ENCODE measurements around the gene PSMD5. TPM values are rescaled to one million over a fixed set of nuclear protein-coding genes. Genes with fewer than 3 reads are reported as not detected.

Gene PSMD5
- polyA plus RNA-seq, 1 donor (not counting 4 experiments of a cell fraction or from before 2014, with no cell fraction given), result 55.2 TPM

- H3K36me3 ChIP-seq (ENCODE audit: control insufficient read depth in 2 of 2, extremely low read depth in 1 of 2, insufficient read depth in 2 of 2, low read length in 2 of 2), result no peaks in the 10 kb centered on the region
- H3K4me1 ChIP-seq (ENCODE audit: control insufficient read depth, extremely low read depth, insufficient read depth, low read length), result peaks cover 15% of the 10 kb centered on the region
- H4K20me1 ChIP-seq (ENCODE audit: control insufficient read depth, extremely low read depth, insufficient read depth, low read length), result no peaks in the 10 kb centered on the region
- peaks cover 7% of the 10 kb centered on the region for H3K27me3 ChIP-seq (ENCODE audit: control insufficient read depth, extremely low read depth, insufficient read depth, low read length)
- no peaks in the 10 kb centered on the region for H3K9me3 ChIP-seq (ENCODE audit: control insufficient read depth, low read depth, low read length)
- H3K27ac ChIP-seq (ENCODE audit: control insufficient read depth, insufficient read depth, low read length), result no peak overlapping the region
- no peak overlapping the region for H3K4me2 ChIP-seq (ENCODE audit: control insufficient read depth, extremely low read depth, insufficient read depth, low read depth, low read length)
- H2AFZ ChIP-seq (ENCODE audit: control insufficient read depth, low read length), result no peak overlapping the region
- H3K9me1 ChIP-seq (ENCODE audit: control insufficient read depth, extremely low read depth, insufficient read depth, low read length), result no peaks in the 10 kb centered on the region
- TF ChIP-seq EZH2 (IDR thresholded peaks at IDR 0.05; ENCODE audit: low read length) (no peak), CTCF (optimal IDR thresholded peaks at IDR 0.05 in 1 of 3, IDR thresholded peaks at IDR 0.05 in 1 of 3, conservative IDR thresholded peaks at IDR 0.05 in 1 of 3; ENCODE audit: extremely low read depth in 1 of 3, insufficient read depth in 2 of 3, low read length in 3 of 3) (no peak)
- DNase-seq (ENCODE audit: low read depth, low spot score) (no peak), FAIRE-seq (no peak)
- dilution Hi-C loops (cut with MboI; ENCODE audit: extremely low pct_ligation_motif_present, low sequenced_read_pairs), result no loop called here
- no peak overlapping the region for H3K4me3 ChIP-seq (ENCODE audit: control insufficient read depth in 2 of 3, extremely low read depth in 1 of 3, insufficient read depth in 2 of 3, low read depth in 1 of 3, low read length in 3 of 3)
- H3K9ac ChIP-seq (ENCODE audit: control insufficient read depth, extremely low read depth, insufficient read depth, low read length), result no peak overlapping the region
- no peaks in the 10 kb centered on the region for H3K79me2 ChIP-seq (ENCODE audit: control insufficient read depth, insufficient read depth, low read length)
These were observed 48.6 kb upstream of the PSMD5 start for GRCh38 chr9:120891245-120891883.

- DNase-seq (ENCODE audit: low read depth, low spot score) (no peak), FAIRE-seq (no peak)
- Histone ChIP-seq H3K9me3 (ENCODE audit: control insufficient read depth, low read depth, low read length) (no peaks in the 10 kb centered on the region), H3K36me3 (ENCODE audit: control insufficient read depth in 2 of 2, extremely low read depth in 1 of 2, insufficient read depth in 2 of 2, low read length in 2 of 2) (no peaks in the 10 kb centered on the region), H3K79me2 (ENCODE audit: control insufficient read depth, insufficient read depth, low read length) (no peaks in the 10 kb centered on the region), H4K20me1 (ENCODE audit: control insufficient read depth, extremely low read depth, insufficient read depth, low read length) (no peaks in the 10 kb centered on the region), H3K4me1 (ENCODE audit: control insufficient read depth, extremely low read depth, insufficient read depth, low read length) (peaks cover 15% of the 10 kb centered on the region), H3K27ac (ENCODE audit: control insufficient read depth, insufficient read depth, low read length) (no peak overlapping the region), H2AFZ (ENCODE audit: control insufficient read depth, low read length) (no peak overlapping the region), H3K4me2 (ENCODE audit: control insufficient read depth, extremely low read depth, insufficient read depth, low read depth, low read length) (no peak overlapping the region), H3K4me3 (ENCODE audit: control insufficient read depth in 2 of 3, extremely low read depth in 1 of 3, insufficient read depth in 2 of 3, low read depth in 1 of 3, low read length in 3 of 3) (no peak overlapping the region), H3K27me3 (ENCODE audit: control insufficient read depth, extremely low read depth, insufficient read depth, low read length) (peaks cover 7% of the 10 kb centered on the region), H3K9me1 (ENCODE audit: control insufficient read depth, extremely low read depth, insufficient read depth, low read length) (no peaks in the 10 kb centered on the region), H3K9ac (ENCODE audit: control insufficient read depth, extremely low read depth, insufficient read depth, low read length) (no peak overlapping the region)
- dilution Hi-C loops (cut with MboI; ENCODE audit: extremely low pct_ligation_motif_present, low sequenced_read_pairs), result no loop called here
- TF ChIP-seq EZH2 (IDR thresholded peaks at IDR 0.05; ENCODE audit: low read length) (no peak), CTCF (optimal IDR thresholded peaks at IDR 0.05 in 1 of 3, IDR thresholded peaks at IDR 0.05 in 1 of 3, conservative IDR thresholded peaks at IDR 0.05 in 1 of 3; ENCODE audit: extremely low read depth in 1 of 3, insufficient read depth in 2 of 3, low read length in 3 of 3) (no peak)
These were observed 47.9 kb upstream of the PSMD5 start for GRCh38 chr9:120890320-120891244.
